Stimulated activated CD8-positive, alpha-beta memory T cell treated with anti-CD3 and anti-CD28 coated beads, Interleukin-7, amount 100 ng/mL, for 48 hours (primary cell): Measurements from ENCODE around the gene KLF13.
A peak's percentile ranks its signal among the peaks of the same experiment; 100 is the strongest.

ENCODE experiments used
- DNase-seq, 2 donors: peaks; one replicate each; pipeline ENCODE4 v3.0.0-alpha.2; 2020; ENCODE audit warnings: low read depth in 1 of 2; ENCODE audit errors: extremely low read depth in 1 of 2

The KLF13 gene

DNA sequence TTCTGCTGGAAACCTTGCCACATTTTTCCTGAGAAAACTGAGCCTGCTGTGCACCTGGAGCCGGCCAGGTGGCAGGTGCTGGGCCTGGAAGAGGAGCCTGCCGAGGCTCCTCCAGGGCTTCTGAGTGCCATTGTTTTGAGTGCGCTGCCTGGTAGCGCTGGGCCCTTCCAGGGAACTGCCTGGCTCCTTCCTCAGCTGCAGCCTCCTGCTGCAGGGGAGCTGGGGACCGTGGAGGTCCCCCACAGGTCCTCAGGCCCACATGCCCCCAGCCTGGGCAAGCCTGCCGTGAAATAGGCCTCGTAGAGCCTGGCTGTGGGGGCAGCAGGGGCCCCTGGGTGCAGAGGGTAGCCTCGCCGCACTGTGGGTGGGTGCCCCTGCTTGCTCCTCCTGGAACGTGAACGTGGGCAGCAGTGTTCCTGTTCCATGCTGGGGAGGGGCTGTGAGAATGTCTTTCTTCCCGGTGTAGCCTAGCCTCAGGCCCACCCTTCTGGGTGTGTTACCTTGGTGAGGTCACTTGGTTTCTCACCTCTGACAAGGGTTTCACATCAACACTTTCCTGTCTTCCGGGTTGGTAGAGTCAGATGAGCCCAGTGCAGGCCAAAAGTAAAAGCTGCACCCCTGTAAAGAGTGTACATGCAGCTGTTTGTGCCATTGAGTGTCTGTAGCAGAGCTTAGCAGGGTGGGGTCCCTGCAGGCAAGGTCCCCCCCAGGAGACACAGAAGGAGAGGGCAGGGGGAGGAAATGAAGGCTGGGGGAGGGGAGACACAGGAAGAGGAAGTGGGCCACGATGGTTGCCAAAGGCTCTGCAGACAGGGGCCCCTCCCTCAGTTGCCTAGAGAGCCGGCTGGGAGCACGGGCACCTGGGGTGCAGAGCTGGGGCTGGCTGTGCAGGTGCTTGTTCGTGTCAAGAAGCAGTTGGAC is 34.5 kb downstream of the KLF13 start:
- no peak for DNase-seq

- no peak for DNase-seq
These were observed 35.3 kb downstream of the KLF13 start for GRCh38 chr15:31361764-31362515.

- no peak for DNase-seq
These were observed 36.3 kb downstream of the KLF13 start for GRCh38 chr15:31362886-31363285.

GRCh38 chr15:31364301-31365031 is 37.8 kb downstream of the KLF13 start:
- no peak for DNase-seq

GRCh38 chr15:31365032-31365654 is 38.5 kb downstream of the KLF13 start:
- DNase-seq = no peak

GRCh38 chr15:31365655-31366127 is 39.1 kb downstream of the KLF13 start:
- peak; percentile 67 to 84 for DNase-seq

- DNase-seq = no peak
These were observed 39.6 kb downstream of the KLF13 start for GRCh38 chr15:31366169-31366734.

DNA sequence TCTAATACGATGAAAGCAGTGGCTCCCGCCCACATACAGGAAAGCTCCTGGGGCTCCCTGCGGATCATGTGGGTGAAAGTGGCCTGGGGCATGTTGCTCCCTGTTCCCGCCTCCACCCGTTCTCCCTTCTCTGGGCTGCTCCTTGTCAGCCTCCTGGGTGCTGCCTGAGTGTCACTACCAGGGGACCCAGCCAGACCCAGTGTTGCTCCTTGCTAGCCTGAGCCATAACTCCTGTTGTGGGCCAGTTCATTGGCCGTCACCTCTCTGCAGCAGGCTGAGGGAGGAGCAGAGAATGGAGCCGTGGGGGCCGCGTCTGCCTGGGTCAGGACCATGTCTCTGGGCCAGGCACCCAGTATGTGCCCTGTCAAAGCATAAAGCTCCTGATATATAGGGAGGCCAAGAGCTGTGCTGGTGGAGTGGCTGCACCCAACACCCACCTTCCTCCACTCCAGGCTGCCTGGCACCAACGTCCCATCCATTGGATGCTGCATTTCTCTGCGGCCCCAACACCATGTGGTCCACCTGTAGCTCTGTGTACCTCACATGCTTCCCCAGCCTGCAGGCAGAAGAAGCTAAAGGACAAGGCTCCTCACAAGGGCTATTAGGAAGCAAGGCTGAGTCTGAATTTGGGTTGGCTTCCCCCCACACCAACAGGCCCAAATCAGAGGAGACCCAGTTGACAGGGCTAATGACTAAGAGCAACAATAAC is 40.5 kb downstream of the KLF13 start:
- no peak for DNase-seq

- DNase-seq = no peak
These were observed 41.2 kb downstream of the KLF13 start for GRCh38 chr15:31367730-31368344.

- DNase-seq = no peak
These were observed 43.1 kb downstream of the KLF13 start for GRCh38 chr15:31369727-31370126.

DNA sequence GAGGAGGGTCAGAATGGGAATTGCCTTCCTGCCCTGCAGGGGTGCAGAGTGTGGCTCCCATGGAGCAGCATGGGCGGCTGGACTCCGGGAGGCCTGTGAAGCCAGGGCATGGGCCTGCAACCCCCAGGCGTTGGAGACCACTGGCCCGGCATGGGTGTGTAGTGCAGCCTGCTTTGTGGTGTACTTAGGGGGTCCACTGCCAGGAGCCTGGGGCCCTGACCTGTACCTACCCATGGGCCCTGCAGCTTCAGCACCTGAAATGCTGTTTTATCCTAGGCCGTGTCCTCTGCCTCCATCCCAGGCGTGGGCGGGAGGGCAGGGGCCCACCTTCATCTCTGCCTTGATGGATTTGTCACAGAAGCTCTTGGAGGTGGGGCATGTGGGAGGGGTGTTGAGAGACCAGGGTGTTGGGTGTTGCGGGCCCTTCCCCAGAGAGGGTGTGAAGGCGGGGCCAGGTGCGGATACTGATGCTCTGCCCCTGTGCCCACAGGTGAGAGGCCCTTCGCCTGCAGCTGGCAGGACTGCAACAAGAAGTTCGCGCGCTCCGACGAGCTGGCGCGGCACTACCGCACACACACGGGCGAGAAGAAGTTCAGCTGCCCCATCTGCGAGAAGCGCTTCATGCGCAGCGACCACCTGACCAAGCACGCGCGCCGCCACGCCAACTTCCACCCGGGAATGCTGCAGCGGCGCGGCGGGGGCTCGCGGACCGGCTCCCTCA is 45.0 kb downstream of the KLF13 start:
- no peak for DNase-seq

- no peak for DNase-seq
These were observed 46.0 kb downstream of the KLF13 start for GRCh38 chr15:31372635-31373091.

GRCh38 chr15:31373096-31373865 is 46.6 kb downstream of the KLF13 start:
- DNase-seq = no peak

GRCh38 chr15:31373970-31374369 is 47.3 kb downstream of the KLF13 start:
- no peak for DNase-seq

DNA sequence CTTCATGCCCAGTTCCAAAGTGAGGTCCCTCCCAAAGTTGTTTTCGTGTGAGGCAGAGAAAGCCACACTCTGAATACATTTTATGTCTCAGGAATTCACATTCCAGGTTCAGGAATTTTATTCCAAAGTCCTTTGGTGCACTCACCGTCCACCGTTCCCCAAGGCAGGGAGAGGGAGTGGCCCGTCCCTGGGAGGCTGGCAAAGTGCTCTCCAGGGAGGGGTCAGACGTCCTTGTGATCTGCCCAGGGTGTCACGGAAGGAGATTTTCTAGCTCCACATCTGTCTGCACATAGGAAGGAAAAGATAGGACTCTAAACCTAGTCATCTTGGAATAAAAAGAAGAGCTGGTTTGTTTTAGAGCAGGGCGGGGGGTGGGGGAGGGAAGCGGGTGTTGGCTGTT is 47.9 kb downstream of the KLF13 start:
- no peak for DNase-seq

GRCh38 chr15:31374986-31375385 is 48.4 kb downstream of the KLF13 start:
- DNase-seq = no peak

- no peak for DNase-seq
These were observed 49.1 kb downstream of the KLF13 start for GRCh38 chr15:31375772-31376171.

DNA sequence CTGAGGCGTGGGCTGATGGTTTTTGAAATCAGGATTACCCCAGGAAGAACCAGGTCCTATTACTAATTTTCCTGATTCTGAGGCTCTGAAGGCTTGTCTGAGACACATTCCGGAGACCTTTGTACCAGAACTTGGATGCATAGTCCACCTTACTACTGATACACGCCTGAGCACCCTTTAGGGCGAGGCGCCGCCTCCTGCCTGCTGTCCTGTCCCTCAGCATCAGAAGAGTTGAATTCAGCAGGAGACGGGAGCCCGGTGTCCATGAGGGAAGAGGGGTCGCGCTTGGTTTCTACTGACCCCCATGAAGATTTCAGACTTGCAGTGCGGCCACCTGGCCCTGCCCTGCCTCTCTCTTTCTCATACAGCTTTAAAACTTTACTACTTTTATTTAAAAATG is 49.9 kb downstream of the KLF13 start:
- DNase-seq = no peak
